ENCODE measurements around the gene MYO10.

MYO10 gene

DNA sequence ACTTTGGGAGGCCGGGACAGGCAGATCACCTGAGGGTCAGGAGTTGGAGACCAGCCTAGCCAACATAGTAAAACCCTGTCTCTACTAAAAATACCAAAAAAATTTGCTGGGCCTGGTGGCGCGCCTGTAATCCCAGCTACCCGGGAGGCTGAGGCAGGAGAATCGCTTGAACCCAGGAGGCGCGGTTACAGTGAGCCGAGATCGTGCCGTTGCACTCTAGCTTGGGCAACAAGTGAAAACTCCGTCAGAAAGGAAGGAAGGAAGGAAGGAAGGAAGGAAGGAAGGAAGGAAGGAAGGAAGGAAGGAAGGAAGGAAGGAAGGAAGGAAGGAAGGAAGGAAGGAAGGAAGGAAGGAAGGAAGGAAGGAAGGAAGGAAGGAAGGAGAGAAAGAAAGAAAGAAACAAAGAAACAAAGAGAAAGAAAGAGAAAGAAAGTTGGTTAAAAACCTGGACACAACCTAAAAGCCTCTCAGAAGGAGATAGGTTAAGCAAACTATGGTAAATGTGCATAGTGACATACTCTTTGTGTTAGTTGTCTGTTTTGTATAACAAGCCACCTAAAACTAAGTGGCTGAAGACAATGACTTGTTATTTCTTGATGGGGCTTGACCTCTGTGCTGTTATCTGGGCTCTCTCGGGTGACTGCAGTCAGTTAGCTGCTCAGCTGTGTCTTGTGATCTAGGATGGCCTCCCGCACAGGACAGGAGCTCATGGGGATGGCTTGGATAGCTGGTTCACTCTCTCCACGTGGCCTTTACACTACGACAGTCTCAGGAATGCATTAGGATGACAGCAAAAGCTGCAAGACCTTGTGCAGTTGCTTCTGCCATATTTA lies 8.0 kb upstream of the MYO10 start:
- no peak for DNase-seq (ENCODE audit: low read depth in 2 of 2)

DNA sequence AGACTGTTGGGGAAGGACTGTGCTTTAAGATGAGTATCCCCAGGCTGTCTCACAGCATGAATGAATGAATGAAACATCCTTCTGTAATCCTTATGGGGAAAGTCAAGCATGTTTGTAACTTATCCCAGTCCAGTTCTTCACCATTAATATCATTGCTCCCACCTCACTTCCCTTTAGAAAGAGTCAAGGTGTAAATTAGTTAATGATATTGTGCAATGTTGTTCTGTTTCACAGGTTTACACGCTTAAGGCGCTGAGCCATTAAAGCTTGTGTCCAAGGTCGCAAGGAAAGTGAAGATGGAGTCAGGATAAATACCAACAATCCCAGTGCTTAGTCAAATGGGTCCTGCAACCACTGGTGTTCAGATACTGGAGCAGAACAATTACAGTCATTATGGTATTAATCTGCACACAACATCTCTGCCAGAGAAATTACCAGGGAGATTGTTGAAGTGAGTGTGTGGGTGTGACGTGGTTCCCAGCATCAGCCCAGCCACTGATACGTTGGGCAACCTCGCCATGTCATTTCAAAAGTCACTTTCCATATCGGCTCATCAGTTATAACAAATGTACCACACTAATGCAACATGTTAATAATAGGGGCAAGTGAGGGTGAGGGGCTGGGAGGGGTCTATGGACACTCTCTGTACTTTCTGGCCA lies 1.5 kb upstream of the MYO10 start:
- DNase-seq (ENCODE audit: low read depth in 2 of 2): no peak

DNA sequence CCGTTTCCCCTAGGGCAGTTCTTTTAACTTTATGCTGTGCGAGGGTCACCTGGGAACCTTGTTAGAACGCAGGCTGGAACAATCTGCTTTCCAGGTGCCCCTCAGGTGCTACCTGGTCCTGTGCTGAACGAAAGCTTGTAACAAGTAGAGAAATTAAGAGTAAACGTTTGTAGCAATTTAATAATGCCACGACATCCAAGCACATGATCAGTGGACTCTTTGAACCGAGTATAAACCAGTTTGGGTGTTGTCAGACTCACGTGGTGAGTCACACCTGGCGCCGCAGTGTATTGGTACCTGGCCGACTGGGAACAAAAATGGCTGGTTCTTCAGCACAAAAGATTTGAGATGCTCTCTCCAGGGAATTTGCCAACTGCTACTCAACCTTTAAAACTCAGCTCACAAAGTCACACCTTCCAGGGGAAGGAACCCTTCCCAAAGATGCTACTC lies 926 bp upstream of the MYO10 start:
- no peak for DNase-seq (ENCODE audit: low read depth in 2 of 2)

GRCh38 chr5:16935231-16936149 lies 598 bp downstream of the MYO10 start:
- no peak for DNase-seq (ENCODE audit: low read depth in 2 of 2)

- DNase-seq (ENCODE audit: low read depth in 2 of 2): no peak
These were observed 1.4 kb downstream of the MYO10 start for GRCh38 chr5:16934677-16935153.

GRCh38 chr5:16934123-16934522 lies 2.0 kb downstream of the MYO10 start:
- no peak for DNase-seq (ENCODE audit: low read depth in 2 of 2)

GRCh38 chr5:16933337-16933736 lies 2.8 kb downstream of the MYO10 start:
- DNase-seq (ENCODE audit: low read depth in 2 of 2): no peak

- no peak for DNase-seq (ENCODE audit: low read depth in 2 of 2)
These were observed 3.7 kb downstream of the MYO10 start for GRCh38 chr5:16932401-16932800.

GRCh38 chr5:16931334-16932110 lies 4.6 kb downstream of the MYO10 start:
- DNase-seq (ENCODE audit: low read depth in 2 of 2): no peak

DNA sequence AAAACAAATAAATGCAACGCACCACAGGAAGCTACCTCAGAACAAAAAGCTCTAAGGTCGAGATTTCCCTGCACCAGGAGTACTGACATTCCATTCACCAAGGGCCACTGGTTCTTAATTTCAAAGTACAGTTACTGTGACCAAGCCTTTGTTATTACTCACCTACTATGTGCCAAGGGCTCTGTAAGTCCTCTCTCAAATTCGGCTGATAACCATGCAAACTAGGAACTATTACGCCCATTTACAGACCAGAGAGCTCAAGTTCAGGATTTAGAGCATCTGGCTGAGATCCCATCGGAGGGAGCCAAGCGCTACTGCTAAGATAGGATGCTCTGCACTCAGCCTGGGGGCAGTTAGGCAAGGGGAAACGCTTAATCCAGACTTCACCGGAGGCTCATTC lies 5.6 kb downstream of the MYO10 start:
- DNase-seq (ENCODE audit: low read depth in 2 of 2): no peak

- DNase-seq (ENCODE audit: low read depth in 2 of 2): no peak
These were observed 6.3 kb downstream of the MYO10 start for GRCh38 chr5:16929831-16930230.

- no peak for DNase-seq (ENCODE audit: low read depth in 2 of 2)
These were observed 6.7 kb downstream of the MYO10 start for GRCh38 chr5:16929347-16929746.

DNA sequence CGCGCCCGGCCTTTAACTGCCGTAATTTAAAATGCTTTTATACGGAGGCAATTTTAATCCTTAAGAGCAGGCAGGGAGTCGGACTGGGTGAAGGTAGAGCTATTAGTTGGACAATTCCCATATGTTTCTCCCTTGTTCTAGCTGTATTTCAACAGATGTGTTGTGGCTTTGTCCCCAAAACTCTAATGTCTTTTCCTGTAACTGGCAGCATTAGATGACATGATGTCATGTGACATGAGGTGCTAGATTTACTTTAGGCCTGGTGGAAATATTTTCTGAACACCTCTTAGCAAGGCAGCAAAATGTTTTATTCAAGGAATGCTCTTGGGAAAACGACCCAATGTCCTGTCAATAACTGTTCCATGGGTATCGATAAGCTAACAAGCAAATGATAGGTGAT lies 8.5 kb downstream of the MYO10 start:
- no peak for DNase-seq (ENCODE audit: low read depth in 2 of 2)

DNA sequence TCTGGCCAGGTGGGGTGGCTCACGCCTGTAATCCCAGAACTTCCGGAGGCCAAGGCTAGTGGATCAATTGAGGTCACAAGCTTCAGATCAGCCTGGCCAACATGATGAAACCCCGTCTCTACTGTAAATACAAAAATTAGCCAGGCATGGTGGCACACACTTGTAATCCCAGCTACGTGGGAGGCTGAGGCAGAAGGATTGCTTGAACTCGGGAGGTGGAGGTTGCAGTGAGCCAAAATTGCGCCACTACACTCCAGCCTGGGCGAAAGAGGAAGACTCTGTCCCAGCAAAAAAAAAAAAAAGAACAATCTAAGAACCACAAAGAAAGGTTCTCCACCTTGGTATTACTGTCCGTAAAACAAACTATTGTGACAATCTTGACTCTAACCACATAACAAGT lies 9.7 kb downstream of the MYO10 start:
- no peak for DNase-seq (ENCODE audit: low read depth in 2 of 2)

DNA sequence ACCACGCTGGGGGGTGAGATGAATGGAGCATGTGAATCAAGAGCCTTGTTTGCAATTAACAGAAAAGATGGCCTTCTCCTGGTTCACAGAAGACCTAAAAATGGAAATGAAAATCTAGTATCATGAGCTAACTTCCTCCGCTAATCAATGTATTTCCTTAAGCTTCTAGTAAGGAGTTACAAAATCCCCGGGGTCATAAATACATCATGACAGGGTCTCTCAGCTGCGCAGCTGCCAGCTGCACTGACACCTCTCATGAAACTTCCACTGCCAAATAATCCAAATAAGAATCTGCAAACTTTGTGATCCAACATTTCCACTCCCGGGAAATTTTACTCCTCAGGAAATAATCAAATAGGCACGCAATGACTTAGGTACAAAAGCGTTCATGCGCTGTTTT lies 11.9 kb downstream of the MYO10 start:
- no peak for DNase-seq (ENCODE audit: low read depth in 2 of 2)

GRCh38 chr5:16922430-16922829 lies 13.7 kb downstream of the MYO10 start:
- DNase-seq (ENCODE audit: low read depth in 2 of 2): no peak

DNA sequence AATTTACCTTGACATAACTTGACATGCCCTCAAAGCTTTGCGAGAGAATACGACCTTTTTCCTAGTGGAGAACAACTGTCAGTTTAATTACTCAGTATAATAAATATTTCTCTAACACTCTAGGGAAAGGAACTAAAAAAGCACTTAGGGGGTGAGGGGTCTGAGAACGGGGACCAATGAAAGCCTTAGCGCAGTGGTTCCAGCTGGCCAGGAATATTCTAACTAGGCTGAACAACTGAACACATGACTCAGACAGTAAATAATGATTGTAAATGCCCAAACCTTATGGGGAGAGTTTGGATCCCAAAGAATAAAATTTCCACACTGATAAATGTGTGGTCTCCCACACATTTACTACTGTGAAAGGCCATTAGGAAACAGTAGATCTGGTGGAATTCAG lies 14.9 kb downstream of the MYO10 start:
- DNase-seq (ENCODE audit: low read depth in 2 of 2): no peak

DNA sequence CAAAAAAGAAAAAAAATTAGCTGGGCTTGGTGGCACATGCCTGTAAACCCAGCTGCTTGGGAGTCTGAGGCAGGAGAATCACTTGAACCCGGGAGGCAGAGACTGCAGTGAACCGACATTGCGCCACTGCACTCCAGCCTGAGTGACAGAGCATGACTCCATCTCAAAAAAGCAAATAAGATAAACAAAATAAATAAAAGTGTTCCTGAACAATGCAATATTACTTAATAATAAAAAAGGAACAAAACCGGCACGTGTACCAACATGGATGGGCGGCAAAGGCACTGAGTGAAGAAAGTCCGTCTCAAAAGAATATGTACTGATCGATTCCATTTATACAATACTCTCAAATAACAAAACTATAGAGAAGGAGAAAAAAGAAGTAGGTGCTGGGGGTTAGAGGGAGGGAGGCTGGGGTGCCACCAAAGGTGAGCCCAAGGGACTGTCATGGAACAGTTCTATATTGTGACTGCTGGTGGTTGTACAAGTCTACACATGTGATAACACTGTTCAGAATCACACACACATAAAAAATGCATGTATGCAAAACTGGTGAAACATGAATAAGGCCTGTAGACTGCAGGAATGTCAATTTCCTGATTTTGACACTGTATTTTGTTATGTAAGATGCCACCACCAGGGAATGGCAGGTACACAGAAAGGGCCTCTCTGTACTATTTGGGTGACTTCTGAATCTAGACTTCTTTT lies 15.8 kb downstream of the MYO10 start:
- DNase-seq (ENCODE audit: low read depth in 2 of 2): no peak

GRCh38 chr5:16918891-16919671 lies 17.0 kb downstream of the MYO10 start:
- no peak for DNase-seq (ENCODE audit: low read depth in 2 of 2)

DNA sequence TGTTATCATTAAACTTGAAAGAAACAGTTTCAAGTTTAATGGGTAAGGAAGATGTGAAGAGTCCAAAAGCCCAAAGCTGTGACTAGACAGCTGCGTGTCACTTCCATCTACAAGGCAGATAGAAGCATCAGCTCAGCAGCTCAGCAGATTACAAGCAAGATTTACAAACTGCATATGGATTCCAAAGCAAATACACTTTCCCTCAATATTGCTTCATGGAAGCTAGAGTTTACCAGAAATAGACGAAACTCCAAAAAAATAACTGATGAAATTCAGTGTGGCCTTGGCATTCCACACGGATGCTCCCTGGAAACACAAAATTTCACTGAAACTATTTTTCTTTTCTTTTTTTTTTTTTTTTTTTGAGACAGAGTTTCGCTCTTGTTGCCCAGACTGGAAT lies 17.9 kb downstream of the MYO10 start:
- no peak for DNase-seq (ENCODE audit: low read depth in 2 of 2)
